Keratinocyte (primary cell): ENCODE data around the gene PPP1CB. TPM values are rescaled to one million over a fixed set of nuclear protein-coding genes. Genes with fewer than 3 reads are reported as not detected.

Experiments
- DNase-seq: peaks from one replicate; pipeline ENCODE4 v3.0.0-alpha.2; 2011; ENCODE audit warnings: low read depth, missing footprints, low spot score
- FAIRE-seq: peaks from 2 replicates; lab custom pipeline; 2011; peaks lifted over from hg19 to GRCh38; lab: Jason Lieb, UNC
- H2AFZ ChIP-seq: 2 replicates; pipeline ENCODE4 v1.6.0; 2012; ENCODE audit warnings: low read length, control low read depth, inconsistent platforms; ENCODE audit not compliant: control insufficient read depth
- H3K27ac ChIP-seq: 2 replicates; pipeline ENCODE4 v1.5.1; 2011; ENCODE audit warnings: low read length; ENCODE audit not compliant: control insufficient read depth, insufficient read depth
- H3K27me3 ChIP-seq: 3 replicates; pipeline ENCODE4 v1.6.0; 2011; ENCODE audit warnings: low read length; ENCODE audit not compliant: control insufficient read depth, insufficient read depth; ENCODE audit errors: extremely low read depth
- H3K36me3 ChIP-seq, 2 experiments: 2 replicates in 1 of 2; 3 replicates in 1 of 2; pipeline ENCODE4 v1.5.1; 2011; ENCODE audit warnings: low read length in 2 of 2, mild to moderate bottlenecking in 1 of 2; ENCODE audit not compliant: control insufficient read depth in 2 of 2, insufficient read depth in 2 of 2; ENCODE audit errors: extremely low read depth in 1 of 2
- H3K4me1 ChIP-seq: 3 replicates; pipeline ENCODE4 v1.5.1; 2011; ENCODE audit warnings: low read length; ENCODE audit not compliant: control insufficient read depth, insufficient read depth; ENCODE audit errors: extremely low read depth
- H3K4me2 ChIP-seq: 3 replicates; pipeline ENCODE4 v1.6.0; 2011; ENCODE audit warnings: low read depth, low read length; ENCODE audit not compliant: control insufficient read depth, insufficient read depth; ENCODE audit errors: extremely low read depth
- H3K4me3 ChIP-seq, 3 experiments: fragments of 200-600 bp in 1 of 3; sonication (generic) in 1 of 3; 2 replicates in 2 of 3; 3 replicates in 1 of 3; pipeline ENCODE4 v1.5.1; 2011 to 2016; ENCODE audit warnings: low read length in 3 of 3, mild to moderate bottlenecking in 3 of 3, control low read depth in 2 of 3, inconsistent platforms in 1 of 3, low read depth in 1 of 3, mixed read lengths in 1 of 3, mixed run types in 1 of 3, moderate library complexity in 1 of 3; ENCODE audit not compliant: control insufficient read depth in 2 of 3, insufficient read depth in 2 of 3; ENCODE audit errors: extremely low read depth in 1 of 3
- H3K79me2 ChIP-seq: 2 replicates; pipeline ENCODE4 v1.6.0; 2012; ENCODE audit warnings: low read length; ENCODE audit not compliant: control insufficient read depth, insufficient read depth
- H3K9ac ChIP-seq: 3 replicates; pipeline ENCODE4 v1.6.0; 2011; ENCODE audit warnings: low read length; ENCODE audit not compliant: control insufficient read depth, insufficient read depth; ENCODE audit errors: extremely low read depth
- H3K9me1 ChIP-seq: 3 replicates; pipeline ENCODE4 v1.6.0; 2011; ENCODE audit warnings: low read length; ENCODE audit not compliant: control insufficient read depth, insufficient read depth; ENCODE audit errors: extremely low read depth
- H3K9me3 ChIP-seq: 2 replicates; pipeline ENCODE4 v1.5.1; 2012; ENCODE audit warnings: low read depth, low read length; ENCODE audit not compliant: control insufficient read depth
- H4K20me1 ChIP-seq: 3 replicates; pipeline ENCODE4 v1.6.0; 2011; ENCODE audit warnings: low read length; ENCODE audit not compliant: control insufficient read depth, insufficient read depth; ENCODE audit errors: extremely low read depth
- CTCF ChIP-seq, 3 experiments: IDR thresholded peaks in 1 of 3; conservative IDR thresholded peaks in 1 of 3; optimal IDR thresholded peaks in 1 of 3; 2 replicates in 2 of 3; 3 replicates in 1 of 3; pipeline versions ENCODE3 to v1.5.1; 2011; ENCODE audit warnings: low read length in 3 of 3, mild to moderate bottlenecking in 3 of 3, moderate library complexity in 2 of 3, control low read depth in 1 of 3, inconsistent platforms in 1 of 3; ENCODE audit not compliant: insufficient read depth in 2 of 3; ENCODE audit errors: extremely low read depth in 1 of 3
- EZH2 ChIP-seq: IDR thresholded peaks from one replicate; pipeline ENCODE4 v1.6.1; 2012; ENCODE audit warnings: inconsistent platforms, mild to moderate bottlenecking, low read length, moderate library complexity
- dilution Hi-C: fragments of 300-500 bp; cut with MboI; formaldehyde crosslinking; loops from one replicate; pipeline ENCODE4 v1.7.0; 2020; ENCODE audit warnings: low sequenced_read_pairs; ENCODE audit not compliant: extremely low pct_ligation_motif_present
- polyA plus RNA-seq, 5 experiments: library from polyadenylated mRNA; depleted of rRNA in 3 of 5; stranded (reverse) in 3 of 5; stranded (forward) in 1 of 5; unstranded in 1 of 5; fragments of >200 nt; gene quantifications; 1 replicate in 1 of 5; 2 replicates in 3 of 5; 3 replicates in 1 of 5; pipeline versions ENCODE4 v1.2.1 to v1.2.3, GENCODE V29; 2011 to 2012; ENCODE audit warnings: missing spikeins in 2 of 5, low read depth in 1 of 5, low replicate concordance in 1 of 5

The PPP1CB gene
- polyA plus RNA-seq, 1 donor (not counting 4 experiments of a cell fraction or from before 2014, with no cell fraction given), result 157 TPM

- FAIRE-seq (no peak), DNase-seq (no peak)
- Histone ChIP-seq H3K9me1 (no peaks in the 10 kb centered on the region), H3K9me3 (no peaks in the 10 kb centered on the region), H3K36me3 (no peaks in the 10 kb centered on the region), H3K4me1 (no peaks in the 10 kb centered on the region), H3K79me2 (no peaks in the 10 kb centered on the region), H2AFZ (no peak overlapping the region), H4K20me1 (no peaks in the 10 kb centered on the region), H3K27ac (no peak overlapping the region), H3K27me3 (no peaks in the 10 kb centered on the region), H3K9ac (no peak overlapping the region), H3K4me3 (no peak overlapping the region), H3K4me2 (no peak overlapping the region)
- dilution Hi-C loops, result no loop called here
- TF ChIP-seq EZH2 (no peak), CTCF (optimal IDR thresholded peaks at IDR 0.05 in 1 of 3, IDR thresholded peaks at IDR 0.05 in 1 of 3, conservative IDR thresholded peaks at IDR 0.05 in 1 of 3; ENCODE audit: extremely low read depth in 1 of 3, insufficient read depth in 2 of 3, low read length in 3 of 3) (no peak)
Observed at GRCh38 chr2:28730641-28731146, 20.9 kb upstream of the PPP1CB start.

GRCh38 chr2:28735511-28735910 lies 16.1 kb upstream of the PPP1CB start:
- Histone ChIP-seq H3K9me1 (no peaks in the 10 kb centered on the region), H3K4me2 (no peak overlapping the region), H3K27me3 (no peaks in the 10 kb centered on the region), H3K27ac (no peak overlapping the region), H3K36me3 (no peaks in the 10 kb centered on the region), H2AFZ (no peak overlapping the region), H3K9ac (no peak overlapping the region), H3K4me3 (no peak overlapping the region), H3K9me3 (no peaks in the 10 kb centered on the region), H4K20me1 (no peaks in the 10 kb centered on the region), H3K79me2 (no peaks in the 10 kb centered on the region), H3K4me1 (no peaks in the 10 kb centered on the region)
- TF ChIP-seq EZH2, result no peak
- TF ChIP-seq CTCF (optimal IDR thresholded peaks at IDR 0.05 in 1 of 3, IDR thresholded peaks at IDR 0.05 in 1 of 3, conservative IDR thresholded peaks at IDR 0.05 in 1 of 3; ENCODE audit: extremely low read depth in 1 of 3, insufficient read depth in 2 of 3, low read length in 3 of 3), result no peak
- FAIRE-seq (no peak), DNase-seq (no peak)
- dilution Hi-C loops, result no loop called here
